Astrocyte of the spinal cord (primary cell): Measurements from ENCODE around the gene DDOST.

Experiments used
- DNase-seq: peaks from one replicate; pipeline ENCODE4 v3.0.0; 2011; ENCODE audit warnings: low read depth, low spot score
- H3K4me3 ChIP-seq: 2 replicates; pipeline ENCODE4 v1.5.1; 2011; ENCODE audit warnings: low read depth, mild to moderate bottlenecking, low read length, moderate library complexity
- CTCF ChIP-seq: IDR thresholded peaks from 2 replicates; pipeline ENCODE4 v1.5.1; 2012; ENCODE audit warnings: low read depth, mild to moderate bottlenecking, low read length, inconsistent platforms
- in situ Hi-C: cut with HindIII; loops from 2 replicates; pipeline ENCODE4 v1.10.0; 2017; ENCODE audit warnings: low sequenced_read_pairs

The DDOST gene

GRCh38 chr1:20661207-20662109 lies at the start of gene DDOST:
DDOST (minus strand) TSS chr1:20661369; CDS start chr1:20661350, 19 bp downstream.
- in situ Hi-C loops = no loop called here

GRCh38 chr1:20710469-20711284 lies 49.5 kb upstream of the DDOST start:
- in situ Hi-C loops = no loop called here
- no peak overlapping the region for H3K4me3 ChIP-seq
- TF ChIP-seq CTCF = no peak
- DNase-seq = no peak

More at GRCh38 chr1:20661207-20662109, at the start of gene DDOST:
- TF ChIP-seq CTCF = peak; percentile 51
- peak within 1 kb of the TSS; percentile 97 for H3K4me3 ChIP-seq
- peak; percentile 99 for DNase-seq

- no peak overlapping the region for H3K4me3 ChIP-seq
- in situ Hi-C loops = no loop called here
- no peak for TF ChIP-seq CTCF
- DNase-seq = no peak
These were observed 48.7 kb upstream of the DDOST start for GRCh38 chr1:20709868-20710267.

GRCh38 chr1:20708891-20709290 lies 47.7 kb upstream of the DDOST start:
- in situ Hi-C loops = no loop called here
- no peak overlapping the region for H3K4me3 ChIP-seq
- no peak for TF ChIP-seq CTCF
- no peak for DNase-seq

- in situ Hi-C loops = no loop called here
- DNase-seq = no peak
- TF ChIP-seq CTCF = no peak
- H3K4me3 ChIP-seq = no peak overlapping the region
These were observed 46.9 kb upstream of the DDOST start for GRCh38 chr1:20708057-20708456.

- TF ChIP-seq CTCF = no peak
- no peak overlapping the region for H3K4me3 ChIP-seq
- in situ Hi-C loops = no loop called here
- DNase-seq = no peak
These were observed 45.7 kb upstream of the DDOST start for GRCh38 chr1:20706841-20707240.
